Hematopoietic multipotent progenitor cell treated with erythropoietin and hydrocortisone succinate and interleukin-3 and kit ligand, for 8 days (in vitro differentiated cells): ENCODE data around the gene IL2RG.
A peak's percentile ranks its signal among the peaks of the same experiment; 100 is the strongest.

Source experiments
- DNase-seq: peaks from one replicate; pipeline ENCODE4 v3.0.0-alpha.2; 2015

Gene IL2RG

GRCh38 chrX:71107762-71108360, 3.5 kb downstream of the IL2RG start:
- peak; percentile 67 for DNase-seq

DNA sequence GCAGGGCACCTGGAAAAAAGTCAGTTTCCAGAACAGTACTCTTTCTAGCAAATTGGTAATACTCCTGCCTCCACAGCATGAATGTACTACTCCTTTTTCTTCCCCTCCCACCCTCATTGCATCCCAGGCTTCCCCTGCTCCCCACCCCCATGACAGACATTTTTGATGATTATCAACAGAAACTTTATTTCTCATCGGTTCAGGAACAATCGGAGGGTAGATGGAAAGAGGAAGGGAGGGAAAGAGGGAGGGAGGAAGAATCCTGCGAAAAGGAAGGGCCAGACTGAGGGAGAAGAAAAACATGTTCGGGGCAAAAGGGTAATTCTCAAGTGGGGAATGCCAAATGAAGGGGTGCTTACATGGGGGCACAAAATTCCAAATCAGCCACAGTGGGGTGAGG, 4.1 kb downstream of the IL2RG start:
- DNase-seq = no peak

- DNase-seq = peak; percentile 77
Measured at GRCh38 chrX:71106427-71106826, 5.0 kb downstream of the IL2RG start, which contains the start of gene CXorf65. Gene CXorf65 (minus strand): TSS chrX:71106740. CDS start chrX:71106556, 184 bp downstream.

DNA sequence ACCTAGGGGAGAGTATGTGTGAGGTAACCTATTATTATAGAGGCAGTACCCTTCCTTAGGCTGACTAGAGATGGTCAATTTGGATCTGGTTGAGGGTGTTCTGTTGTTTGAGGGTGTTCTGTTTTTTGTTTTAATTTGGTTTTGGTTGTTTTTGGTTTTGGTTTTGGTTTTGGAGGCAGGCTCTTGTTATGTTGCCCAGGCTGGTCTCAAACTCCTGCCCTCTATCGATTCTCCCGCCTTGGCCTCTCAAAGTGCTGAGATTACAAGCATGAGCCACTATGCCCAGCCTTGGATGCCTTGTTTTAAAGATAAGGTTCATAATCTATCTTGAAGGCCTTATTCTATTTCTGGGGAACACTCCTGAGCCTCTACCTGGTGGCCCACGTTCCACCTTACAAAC, 5.7 kb downstream of the IL2RG start:
- no peak for DNase-seq

GRCh38 chrX:71103110-71103983, 8.0 kb downstream of the IL2RG start:
- DNase-seq = peak; percentile 77

- peak; percentile 47 for DNase-seq
Measured at GRCh38 chrX:71102292-71102691, 9.1 kb downstream of the IL2RG start.

DNA sequence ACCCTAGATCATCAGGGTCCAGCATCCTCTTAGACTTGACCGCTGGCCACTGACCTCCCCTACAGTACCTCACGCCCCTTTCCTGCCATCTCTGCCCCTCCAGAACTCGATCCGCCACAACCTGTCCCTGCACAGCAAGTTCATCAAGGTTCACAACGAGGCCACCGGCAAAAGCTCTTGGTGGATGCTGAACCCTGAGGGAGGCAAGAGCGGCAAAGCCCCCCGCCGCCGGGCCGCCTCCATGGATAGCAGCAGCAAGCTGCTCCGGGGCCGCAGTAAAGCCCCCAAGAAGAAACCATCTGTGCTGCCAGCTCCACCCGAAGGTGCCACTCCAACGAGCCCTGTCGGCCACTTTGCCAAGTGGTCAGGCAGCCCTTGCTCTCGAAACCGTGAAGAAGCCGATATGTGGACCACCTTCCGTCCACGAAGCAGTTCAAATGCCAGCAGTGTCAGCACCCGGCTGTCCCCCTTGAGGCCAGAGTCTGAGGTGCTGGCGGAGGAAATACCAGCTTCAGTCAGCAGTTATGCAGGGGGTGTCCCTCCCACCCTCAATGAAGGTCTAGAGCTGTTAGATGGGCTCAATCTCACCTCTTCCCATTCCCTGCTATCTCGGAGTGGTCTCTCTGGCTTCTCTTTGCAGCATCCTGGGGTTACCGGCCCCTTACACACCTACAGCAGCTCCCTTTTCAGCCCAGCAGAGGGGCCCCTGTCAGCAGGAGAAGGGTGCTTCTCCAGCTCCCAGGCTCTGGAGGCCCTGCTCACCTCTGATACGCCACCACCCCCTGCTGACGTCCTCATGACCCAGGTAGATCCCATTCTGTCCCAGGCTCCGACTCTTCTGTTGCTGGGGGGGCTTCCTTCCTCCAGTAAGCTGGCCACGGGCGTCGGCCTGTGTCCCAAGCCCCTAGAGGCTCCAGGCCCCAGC, 10.5 kb downstream of the IL2RG start:
- DNase-seq = no peak

GRCh38 chrX:71099736-71100135, 11.6 kb downstream of the IL2RG start:
- no peak for DNase-seq

- no peak for DNase-seq
Measured at GRCh38 chrX:71098951-71099506, 12.3 kb downstream of the IL2RG start.

GRCh38 chrX:71098302-71098701, 13.1 kb downstream of the IL2RG start:
- peak; percentile 85 for DNase-seq

DNA sequence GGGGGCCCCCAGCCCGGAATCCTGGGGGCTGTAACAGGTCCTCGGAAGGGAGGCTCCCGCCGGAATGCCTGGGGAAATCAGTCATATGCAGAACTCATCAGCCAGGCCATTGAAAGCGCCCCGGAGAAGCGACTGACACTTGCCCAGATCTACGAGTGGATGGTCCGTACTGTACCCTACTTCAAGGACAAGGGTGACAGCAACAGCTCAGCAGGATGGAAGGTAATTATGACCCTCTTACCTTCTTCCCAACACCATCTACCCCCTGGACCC, 14.7 kb downstream of the IL2RG start:
- DNase-seq = no peak

DNA sequence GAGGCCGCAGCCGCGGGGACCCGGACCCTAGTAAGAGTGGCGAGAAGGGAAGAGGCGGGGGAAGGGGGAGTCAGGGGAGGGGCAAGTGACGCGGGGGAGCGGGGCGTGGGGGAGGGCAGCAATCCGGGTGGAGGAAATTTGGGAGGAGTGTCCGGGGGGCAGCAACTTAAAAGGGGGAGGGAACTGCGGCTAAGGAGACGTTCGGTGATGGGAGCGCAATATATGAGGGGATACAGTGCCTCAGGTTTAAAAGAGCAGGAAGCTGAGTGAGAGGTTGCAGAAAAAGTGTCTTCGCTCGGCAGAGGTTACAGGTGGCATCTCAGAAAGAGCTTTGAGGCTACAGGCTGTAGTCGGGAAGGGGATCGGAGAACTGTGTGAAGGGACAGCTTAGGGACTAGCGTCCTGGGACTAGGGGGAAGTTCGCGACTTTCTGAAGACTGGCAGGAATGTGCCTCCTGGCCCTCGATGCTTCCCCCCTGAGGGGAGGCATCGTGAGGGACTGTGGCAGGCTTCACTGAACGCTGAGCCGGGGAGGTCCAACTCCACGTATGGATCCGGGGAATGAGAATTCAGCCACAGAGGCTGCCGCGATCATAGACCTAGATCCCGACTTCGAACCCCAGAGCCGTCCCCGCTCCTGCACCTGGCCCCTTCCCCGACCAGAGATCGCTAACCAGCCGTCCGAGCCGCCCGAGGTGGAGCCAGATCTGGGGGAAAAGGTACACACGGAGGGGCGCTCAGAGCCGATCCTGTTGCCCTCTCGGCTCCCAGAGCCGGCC, 15.2 kb downstream of the IL2RG start:
- DNase-seq = peak; percentile 57

GRCh38 chrX:71095555-71095980, 15.8 kb downstream of the IL2RG start, which contains the start of gene FOXO4:
Gene FOXO4 (plus strand): TSS chrX:71095851. CDS start chrX:71096529, 678 bp downstream.
- DNase-seq = peak; percentile 89

DNA sequence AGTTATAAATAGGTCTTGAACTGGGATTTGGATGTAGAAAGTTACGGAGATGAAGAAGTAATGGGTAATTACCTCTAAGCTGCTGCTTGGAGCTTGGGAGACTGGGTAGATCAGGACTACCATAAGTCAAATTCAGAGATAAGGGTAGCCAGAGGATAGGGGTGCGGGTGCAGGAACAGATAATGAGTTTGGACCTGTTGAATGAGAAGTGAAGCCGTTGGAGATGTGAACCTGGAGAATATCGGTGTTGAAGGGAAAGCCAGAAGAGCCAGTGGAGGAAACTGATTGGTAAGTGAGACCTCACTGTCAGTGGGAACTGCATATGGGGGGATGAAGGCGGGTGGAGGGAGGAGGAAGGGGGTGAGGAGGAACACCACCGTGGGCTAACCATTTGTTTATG, 16.3 kb downstream of the IL2RG start:
- DNase-seq = peak; percentile 67

- DNase-seq = no peak
Measured at GRCh38 chrX:71091263-71091662, 20.1 kb downstream of the IL2RG start.

GRCh38 chrX:71085900-71086299, 25.5 kb downstream of the IL2RG start:
- no peak for DNase-seq

- no peak for DNase-seq
Measured at GRCh38 chrX:71082822-71083221, 28.6 kb downstream of the IL2RG start.

DNA sequence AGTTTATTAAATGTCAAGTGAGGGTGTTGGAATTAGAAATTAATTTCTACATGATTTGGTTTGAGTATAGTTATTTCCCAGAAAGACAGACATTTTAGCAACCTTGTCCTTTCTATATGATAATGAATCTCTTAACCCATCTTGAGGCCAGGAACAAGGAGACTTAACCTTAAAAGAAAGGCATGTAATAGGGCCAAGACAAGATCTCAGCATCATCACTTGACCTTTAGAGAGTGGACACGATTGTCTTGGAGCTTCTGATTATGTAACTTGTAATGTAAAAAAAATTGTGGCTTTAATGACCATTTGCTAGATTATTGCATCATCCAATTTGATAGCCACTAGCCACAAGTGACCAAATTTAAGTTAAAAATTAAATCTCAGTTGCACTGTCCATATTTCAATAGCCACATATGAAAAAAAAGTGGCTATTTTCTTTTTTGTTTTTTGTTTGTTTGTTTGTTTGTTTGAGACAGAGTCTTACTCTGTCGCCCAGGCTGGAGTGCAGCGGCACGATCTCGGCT, 29.2 kb downstream of the IL2RG start:
- no peak for DNase-seq

DNA sequence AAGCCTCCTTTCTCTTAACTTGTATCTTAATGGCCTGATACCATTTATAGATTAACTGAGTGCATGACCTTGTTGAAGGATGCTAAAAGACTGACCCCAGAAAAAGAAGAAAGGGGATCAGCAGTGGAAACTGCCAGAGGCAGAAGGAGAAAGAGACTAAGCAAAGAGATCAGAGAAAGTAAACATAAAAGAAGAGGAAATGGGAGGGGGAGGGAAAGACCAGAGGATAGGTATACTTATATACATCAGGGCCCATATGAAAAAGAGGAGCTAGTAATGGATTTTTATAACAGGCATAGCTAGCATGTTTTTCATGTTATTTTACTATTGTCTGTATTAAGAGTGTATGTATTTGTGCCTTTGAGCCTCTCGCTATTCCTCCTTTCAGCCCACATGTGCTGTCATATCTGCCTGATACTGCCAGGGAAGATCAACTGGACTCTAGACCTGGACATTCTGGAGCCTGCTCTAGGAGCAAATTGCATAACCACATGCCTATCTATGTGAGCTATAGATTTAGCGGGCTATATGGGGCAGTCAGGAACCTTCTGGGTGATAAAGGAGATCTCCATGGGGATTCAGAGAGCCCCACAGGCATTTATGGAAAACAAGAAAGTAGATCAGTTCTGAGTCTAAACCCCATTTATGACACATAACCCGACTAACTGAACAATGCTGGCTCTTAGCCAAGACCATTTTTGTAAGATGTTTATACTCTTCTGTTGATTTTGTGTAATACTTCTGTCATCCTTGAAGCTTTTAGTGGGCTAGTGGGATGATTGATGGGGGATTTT, 29.9 kb downstream of the IL2RG start:
- no peak for DNase-seq

DNA sequence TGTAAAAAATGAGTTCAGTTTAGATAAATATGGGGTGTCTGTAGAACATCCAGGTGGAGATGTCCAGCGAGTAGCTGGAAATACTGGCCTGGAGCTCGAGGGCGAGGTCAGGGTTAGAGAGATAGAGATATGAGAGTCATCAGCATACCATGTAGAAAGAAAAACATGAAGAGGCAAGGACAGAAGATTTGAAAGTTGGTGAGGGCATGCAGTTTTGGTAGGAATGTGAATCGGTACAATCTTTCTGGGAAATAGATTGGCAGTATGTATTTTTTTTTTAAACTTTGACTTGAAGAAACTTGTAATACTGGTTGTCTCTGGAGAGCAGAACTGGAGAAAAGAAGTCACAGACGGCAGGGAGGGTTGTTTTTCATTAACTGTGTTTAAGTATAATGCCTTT, 40.8 kb downstream of the IL2RG start:
- no peak for DNase-seq
